ENCODE results near the gene RNF121. TPM values are rescaled to one million over a fixed set of nuclear protein-coding genes. Genes with fewer than 3 reads are reported as not detected.

RNF121 gene
- total RNA-seq, 1 experiment from 2014 or later = 27.8 TPM

- no peak overlapping the region for H3K27ac Mint-ChIP-seq (ENCODE audit: low read depth, unreplicated experiment)
- peaks cover 2% of the 10 kb centered on the region for H3K36me3 Mint-ChIP-seq (ENCODE audit: insufficient read depth, unreplicated experiment)
- no peak for DNase-seq (ENCODE audit: unreplicated experiment)
- CTCF ChIA-PET = interaction anchor here (0.6 to 1.5 kb wide), 4 partner anchors 12 to 469 kb away, joined by 3 to 7 read pairs (median 3); no protein-coding TSS in a partner anchor
- H3K4me1 Mint-ChIP-seq (ENCODE audit: insufficient read depth, unreplicated experiment) = peaks cover 30% of the 10 kb centered on the region
- BruUV-seq (replicated peaks) = no TSS peak
- TF ChIP-seq CTCF (IDR thresholded peaks at IDR 0.05; ENCODE audit: unreplicated experiment) = no peak
- H3K9me3 Mint-ChIP-seq (ENCODE audit: unreplicated experiment) = no peaks in the 10 kb centered on the region
- no peaks in the 10 kb centered on the region for H3K27me3 Mint-ChIP-seq (ENCODE audit: insufficient read depth, unreplicated experiment)
- POLR2A ChIA-PET = interaction anchor here (1.2 to 4.4 kb wide), 2 partner anchors 7 to 13 kb away, joined by 4 to 28 read pairs; no protein-coding TSS in a partner anchor
- peak overlapping the region; percentile 91 for H3K4me3 Mint-ChIP-seq (ENCODE audit: unreplicated experiment)
- intact Hi-C loops (cut with micrococcal nuclease) = no loop called here
These were observed 1.9 kb downstream of the RNF121 start for GRCh38 chr11:71930556-71931244.

GRCh38 chr11:71931245-71931602 lies 2.4 kb downstream of the RNF121 start:
- no peak for DNase-seq (ENCODE audit: unreplicated experiment)
- no peak overlapping the region for H3K27ac Mint-ChIP-seq (ENCODE audit: low read depth, unreplicated experiment)
- ChIA-PET CTCF (interaction anchor here (0.6 to 1.1 kb wide), 3 partner anchors 12 to 469 kb away, joined by 3 read pairs; no protein-coding TSS in a partner anchor), POLR2A (interaction anchor here (4.4 kb wide), 1 partner anchor 13 kb away, joined by 28 read pairs; no protein-coding TSS in a partner anchor)
- no peaks in the 10 kb centered on the region for H3K36me3 Mint-ChIP-seq (ENCODE audit: insufficient read depth, unreplicated experiment)
- peaks cover 30% of the 10 kb centered on the region for H3K4me1 Mint-ChIP-seq (ENCODE audit: insufficient read depth, unreplicated experiment)
- H3K9me3 Mint-ChIP-seq (ENCODE audit: unreplicated experiment) = no peaks in the 10 kb centered on the region
- intact Hi-C loops (cut with micrococcal nuclease) = no loop called here
- no peaks in the 10 kb centered on the region for H3K27me3 Mint-ChIP-seq (ENCODE audit: insufficient read depth, unreplicated experiment)
- no peak overlapping the region for H3K4me3 Mint-ChIP-seq (ENCODE audit: unreplicated experiment)
- BruUV-seq (replicated peaks) = no TSS peak
- no peak for TF ChIP-seq CTCF (IDR thresholded peaks at IDR 0.05; ENCODE audit: unreplicated experiment)

GRCh38 chr11:71933141-71933933 lies 4.5 kb downstream of the RNF121 start:
- Mint-ChIP-seq H3K36me3 (ENCODE audit: insufficient read depth, unreplicated experiment) (peaks cover 7% of the 10 kb centered on the region), H3K4me3 (ENCODE audit: unreplicated experiment) (no peak overlapping the region), H3K27ac (ENCODE audit: low read depth, unreplicated experiment) (no peak overlapping the region), H3K9me3 (ENCODE audit: unreplicated experiment) (no peaks in the 10 kb centered on the region), H3K4me1 (ENCODE audit: insufficient read depth, unreplicated experiment) (peaks cover 30% of the 10 kb centered on the region), H3K27me3 (ENCODE audit: insufficient read depth, unreplicated experiment) (no peaks in the 10 kb centered on the region)
- no peak for TF ChIP-seq CTCF (IDR thresholded peaks at IDR 0.05; ENCODE audit: unreplicated experiment)
- BruUV-seq (replicated peaks) = no TSS peak
- POLR2A ChIA-PET = no interaction called here
- no peak for DNase-seq (ENCODE audit: unreplicated experiment)
- intact Hi-C loops (cut with micrococcal nuclease) = no loop called here
- CTCF ChIA-PET = interaction anchor here (0.6 kb wide), 1 partner anchor 501 kb away, joined by 3 read pairs; the partner anchor contains the start of gene CLPB

- Mint-ChIP-seq H3K27me3 (ENCODE audit: insufficient read depth, unreplicated experiment) (no peaks in the 10 kb centered on the region), H3K27ac (ENCODE audit: low read depth, unreplicated experiment) (no peak overlapping the region), H3K9me3 (ENCODE audit: unreplicated experiment) (no peaks in the 10 kb centered on the region), H3K4me1 (ENCODE audit: insufficient read depth, unreplicated experiment) (peaks cover 30% of the 10 kb centered on the region), H3K4me3 (ENCODE audit: unreplicated experiment) (no peak overlapping the region), H3K36me3 (ENCODE audit: insufficient read depth, unreplicated experiment) (peaks cover 12% of the 10 kb centered on the region)
- CTCF ChIA-PET = interaction anchor here (0.5 kb wide), 1 partner anchor 499 kb away, joined by 3 read pairs; no protein-coding TSS in a partner anchor
- no peak for TF ChIP-seq CTCF (IDR thresholded peaks at IDR 0.05; ENCODE audit: unreplicated experiment)
- POLR2A ChIA-PET = no interaction called here
- intact Hi-C loops (cut with micrococcal nuclease) = no loop called here
- no TSS peak for BruUV-seq (replicated peaks)
- no peak for DNase-seq (ENCODE audit: unreplicated experiment)
These were observed 5.4 kb downstream of the RNF121 start for GRCh38 chr11:71934213-71934612.
